GM23338 (cell line): ENCODE results near the gene ANKFN1. TPM values are rescaled to one million over a fixed set of nuclear protein-coding genes. Genes with fewer than 3 reads are reported as not detected.

Experiments
- ATAC-seq: fragments of 200-7000 bp; cut with Tn5 transposase; 3 replicates; pipeline ENCODE4 v1.9.1; 2020
- DNase-seq: peaks from one replicate; pipeline ENCODE4 v3.0.0-alpha.2; 2015; ENCODE audit warnings: low spot score
- H2AFZ ChIP-seq: fragments of 200-600 bp; sonication (generic); 2 replicates; pipeline ENCODE4 v1.8.0; 2016; ENCODE audit warnings: antibody characterized with exemption, mild to moderate bottlenecking, moderate library complexity
- H3F3A ChIP-seq: fragments of 200-600 bp; sonication (generic); replicated peaks from 2 replicates; pipeline ENCODE4 v1.8.0; 2017; ENCODE audit warnings: antibody characterized with exemption, mixed run types, low read depth
- H3K27ac ChIP-seq: fragments of 200-600 bp; sonication (generic); 2 replicates; pipeline ENCODE4 v1.6.1; 2016; ENCODE audit warnings: low read depth
- H3K27me3 ChIP-seq: fragments of 200-600 bp; sonication (generic); 2 replicates; pipeline ENCODE4 v1.8.0; 2016; ENCODE audit warnings: mild to moderate bottlenecking, mixed run types, moderate library complexity; ENCODE audit not compliant: insufficient read depth
- H3K36me3 ChIP-seq: fragments of 200-600 bp; sonication (generic); 2 replicates; pipeline ENCODE4 v1.8.0; 2016; ENCODE audit warnings: mild to moderate bottlenecking; ENCODE audit not compliant: insufficient read depth
- H3K4me1 ChIP-seq: fragments of 200-600 bp; sonication (generic); 2 replicates; pipeline ENCODE4 v1.8.0; 2016; ENCODE audit warnings: mild to moderate bottlenecking, moderate library complexity; ENCODE audit not compliant: insufficient read depth
- H3K4me2 ChIP-seq: fragments of 200-600 bp; sonication (generic); 2 replicates; pipeline ENCODE4 v1.7.1; 2017; ENCODE audit warnings: mixed run types
- H3K4me3 ChIP-seq: fragments of 200-600 bp; sonication (generic); 2 replicates; pipeline ENCODE4 v1.6.1; 2016; ENCODE audit warnings: mixed run types
- H3K79me2 ChIP-seq: fragments of 200-600 bp; sonication (generic); replicated peaks from 2 replicates; pipeline ENCODE4 v1.8.0; 2017; ENCODE audit warnings: mild to moderate bottlenecking; ENCODE audit not compliant: insufficient read depth
- H3K9me2 ChIP-seq: fragments of 200-600 bp; sonication (generic); 2 replicates; pipeline ENCODE4 v1.8.0; 2017; ENCODE audit not compliant: insufficient read depth
- H4K20me1 ChIP-seq: fragments of 200-600 bp; sonication (generic); replicated peaks from 2 replicates; pipeline ENCODE4 v1.8.0; 2017; ENCODE audit warnings: mild to moderate bottlenecking; ENCODE audit not compliant: insufficient read depth
- H3K27ac Mint-ChIP-seq: 2 replicates; pipeline ENCODE4 v1.8.0; 2020; ENCODE audit warnings: inconsistent platforms, mild to moderate bottlenecking, moderate library complexity, mixed read lengths
- H3K27me3 Mint-ChIP-seq: 3 replicates; pipeline ENCODE4 v1.8.0; 2022; ENCODE audit warnings: low read depth, mild to moderate bottlenecking, moderate library complexity, mixed read lengths, inconsistent platforms; ENCODE audit not compliant: insufficient read depth, poor library complexity
- H3K36me3 Mint-ChIP-seq: 3 replicates; pipeline ENCODE4 v1.8.0; 2021; ENCODE audit warnings: low read depth, mild to moderate bottlenecking, inconsistent platforms, moderate library complexity, mixed read lengths
- H3K4me1 Mint-ChIP-seq: 3 replicates; pipeline ENCODE4 v1.8.0; 2020; ENCODE audit warnings: mild to moderate bottlenecking, inconsistent platforms, mixed read lengths
- H3K4me3 Mint-ChIP-seq: 3 replicates; pipeline ENCODE4 v1.8.0; 2021; ENCODE audit warnings: moderate library complexity, mild to moderate bottlenecking, inconsistent platforms, mixed read lengths
- H3K9me3 Mint-ChIP-seq: 3 replicates; pipeline ENCODE4 v1.8.0; 2020; ENCODE audit warnings: moderate library complexity, mild to moderate bottlenecking, inconsistent platforms, mixed read lengths
- CREB1 ChIP-seq: fragments of 250-450 bp; sonication (Bioruptor Pico); IDR thresholded peaks from 2 replicates; pipeline ENCODE4 v1.5.0; 2020; ENCODE audit warnings: low read depth, mild to moderate bottlenecking, moderate library complexity
- CTCF ChIP-seq, 2 experiments: fragments of 200-600 bp in 1 of 2; sonication (generic) in 1 of 2; conservative IDR thresholded peaks; 2 replicates each; pipeline versions ENCODE4 v1.5.1 to v1.6.1; 2016 to 2017; ENCODE audit warnings: antibody characterized with exemption in 2 of 2, low read depth in 2 of 2, mild to moderate bottlenecking in 2 of 2, moderate library complexity in 1 of 2
- ETS1 ChIP-seq: IDR thresholded peaks from 2 replicates; pipeline ENCODE4 v1.6.1; 2016; ENCODE audit warnings: antibody characterized with exemption
- EZH2 ChIP-seq: fragments of 200-600 bp; sonication (generic); IDR thresholded peaks from one replicate; pipeline ENCODE4 v1.8.0; 2017; ENCODE audit warnings: antibody characterized with exemption, mild to moderate bottlenecking, low read depth; ENCODE audit not compliant: unreplicated experiment
- EZH2phosphoT487 ChIP-seq: fragments of 200-600 bp; sonication (generic); IDR thresholded peaks from one replicate; pipeline ENCODE4 v1.8.1; 2018; ENCODE audit warnings: antibody characterized with exemption; ENCODE audit not compliant: unreplicated experiment
- JUNB ChIP-seq: IDR thresholded peaks from one replicate; pipeline ENCODE4 v1.6.1; 2016; ENCODE audit warnings: antibody characterized with exemption; ENCODE audit not compliant: unreplicated experiment
- NANOG ChIP-seq: IDR thresholded peaks from 2 replicates; pipeline ENCODE4 v1.6.1; 2016; ENCODE audit warnings: antibody characterized with exemption, borderline replicate concordance
- POLR2AphosphoS5 ChIP-seq: IDR thresholded peaks from 2 replicates; pipeline ENCODE4 v1.6.1; 2016; ENCODE audit warnings: antibody characterized with exemption, low read depth
- ZNF114 ChIP-seq: fragments of 250-450 bp; sonication (Bioruptor Pico); IDR thresholded peaks from 2 replicates; pipeline ENCODE4 v1.5.0; 2020; ENCODE audit warnings: mild to moderate bottlenecking, moderate library complexity
- ZNF331 ChIP-seq: fragments of 250-450 bp; sonication (Bioruptor Pico); IDR thresholded peaks from 2 replicates; pipeline ENCODE4 v1.5.0; 2020; ENCODE audit warnings: low read depth, mild to moderate bottlenecking, moderate library complexity
- polyA plus RNA-seq: library from polyadenylated mRNA; unstranded; fragments of >200 nt; fragmentation: Nextera tagmentation; extraction: Ambion mirVana; gene quantifications from 2 replicates; pipeline ENCODE4 v1.2.1, GENCODE V29; 2016
- total RNA-seq: library from RNA; depleted of rRNA; stranded (reverse); fragments of >200 nt; shearing (Covaris generic); gene quantifications from 2 replicates; pipeline ENCODE4 v1.2.3, GENCODE V29; 2014
- TF ChIP-seq, protein P1 (sequence below): fragments of 250-450 bp; sonication (Bioruptor Pico); IDR thresholded peaks from 2 replicates; pipeline ENCODE4 v1.5.0; 2020; ENCODE audit warnings: mild to moderate bottlenecking, moderate library complexity

ANKFN1 gene
- total and polyA plus RNA-seq, 2 experiments from 2014 or later: not detected

DNA sequence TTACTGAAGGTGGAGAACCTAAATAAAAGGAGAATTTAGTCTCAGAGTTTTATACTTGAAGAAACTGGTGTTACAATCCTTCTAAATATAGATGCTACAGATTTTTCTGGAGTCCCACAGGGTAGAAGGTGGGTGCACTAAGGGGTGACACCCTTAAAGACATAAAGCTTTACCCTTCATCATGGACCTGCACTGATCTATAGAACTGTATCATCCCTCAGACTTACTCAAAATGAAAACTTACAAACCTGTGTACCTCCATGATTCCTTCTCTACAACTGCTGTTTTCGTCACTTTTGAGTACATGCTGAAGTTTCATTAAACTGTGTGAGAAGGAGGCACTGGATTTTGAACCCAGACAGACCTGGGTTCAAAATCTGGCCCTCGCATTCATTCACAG is 270.7 kb downstream of the ANKFN1 start (continued):
- no peak for TF ChIP-seq ZNF331
- TF ChIP-seq, protein P1, sequence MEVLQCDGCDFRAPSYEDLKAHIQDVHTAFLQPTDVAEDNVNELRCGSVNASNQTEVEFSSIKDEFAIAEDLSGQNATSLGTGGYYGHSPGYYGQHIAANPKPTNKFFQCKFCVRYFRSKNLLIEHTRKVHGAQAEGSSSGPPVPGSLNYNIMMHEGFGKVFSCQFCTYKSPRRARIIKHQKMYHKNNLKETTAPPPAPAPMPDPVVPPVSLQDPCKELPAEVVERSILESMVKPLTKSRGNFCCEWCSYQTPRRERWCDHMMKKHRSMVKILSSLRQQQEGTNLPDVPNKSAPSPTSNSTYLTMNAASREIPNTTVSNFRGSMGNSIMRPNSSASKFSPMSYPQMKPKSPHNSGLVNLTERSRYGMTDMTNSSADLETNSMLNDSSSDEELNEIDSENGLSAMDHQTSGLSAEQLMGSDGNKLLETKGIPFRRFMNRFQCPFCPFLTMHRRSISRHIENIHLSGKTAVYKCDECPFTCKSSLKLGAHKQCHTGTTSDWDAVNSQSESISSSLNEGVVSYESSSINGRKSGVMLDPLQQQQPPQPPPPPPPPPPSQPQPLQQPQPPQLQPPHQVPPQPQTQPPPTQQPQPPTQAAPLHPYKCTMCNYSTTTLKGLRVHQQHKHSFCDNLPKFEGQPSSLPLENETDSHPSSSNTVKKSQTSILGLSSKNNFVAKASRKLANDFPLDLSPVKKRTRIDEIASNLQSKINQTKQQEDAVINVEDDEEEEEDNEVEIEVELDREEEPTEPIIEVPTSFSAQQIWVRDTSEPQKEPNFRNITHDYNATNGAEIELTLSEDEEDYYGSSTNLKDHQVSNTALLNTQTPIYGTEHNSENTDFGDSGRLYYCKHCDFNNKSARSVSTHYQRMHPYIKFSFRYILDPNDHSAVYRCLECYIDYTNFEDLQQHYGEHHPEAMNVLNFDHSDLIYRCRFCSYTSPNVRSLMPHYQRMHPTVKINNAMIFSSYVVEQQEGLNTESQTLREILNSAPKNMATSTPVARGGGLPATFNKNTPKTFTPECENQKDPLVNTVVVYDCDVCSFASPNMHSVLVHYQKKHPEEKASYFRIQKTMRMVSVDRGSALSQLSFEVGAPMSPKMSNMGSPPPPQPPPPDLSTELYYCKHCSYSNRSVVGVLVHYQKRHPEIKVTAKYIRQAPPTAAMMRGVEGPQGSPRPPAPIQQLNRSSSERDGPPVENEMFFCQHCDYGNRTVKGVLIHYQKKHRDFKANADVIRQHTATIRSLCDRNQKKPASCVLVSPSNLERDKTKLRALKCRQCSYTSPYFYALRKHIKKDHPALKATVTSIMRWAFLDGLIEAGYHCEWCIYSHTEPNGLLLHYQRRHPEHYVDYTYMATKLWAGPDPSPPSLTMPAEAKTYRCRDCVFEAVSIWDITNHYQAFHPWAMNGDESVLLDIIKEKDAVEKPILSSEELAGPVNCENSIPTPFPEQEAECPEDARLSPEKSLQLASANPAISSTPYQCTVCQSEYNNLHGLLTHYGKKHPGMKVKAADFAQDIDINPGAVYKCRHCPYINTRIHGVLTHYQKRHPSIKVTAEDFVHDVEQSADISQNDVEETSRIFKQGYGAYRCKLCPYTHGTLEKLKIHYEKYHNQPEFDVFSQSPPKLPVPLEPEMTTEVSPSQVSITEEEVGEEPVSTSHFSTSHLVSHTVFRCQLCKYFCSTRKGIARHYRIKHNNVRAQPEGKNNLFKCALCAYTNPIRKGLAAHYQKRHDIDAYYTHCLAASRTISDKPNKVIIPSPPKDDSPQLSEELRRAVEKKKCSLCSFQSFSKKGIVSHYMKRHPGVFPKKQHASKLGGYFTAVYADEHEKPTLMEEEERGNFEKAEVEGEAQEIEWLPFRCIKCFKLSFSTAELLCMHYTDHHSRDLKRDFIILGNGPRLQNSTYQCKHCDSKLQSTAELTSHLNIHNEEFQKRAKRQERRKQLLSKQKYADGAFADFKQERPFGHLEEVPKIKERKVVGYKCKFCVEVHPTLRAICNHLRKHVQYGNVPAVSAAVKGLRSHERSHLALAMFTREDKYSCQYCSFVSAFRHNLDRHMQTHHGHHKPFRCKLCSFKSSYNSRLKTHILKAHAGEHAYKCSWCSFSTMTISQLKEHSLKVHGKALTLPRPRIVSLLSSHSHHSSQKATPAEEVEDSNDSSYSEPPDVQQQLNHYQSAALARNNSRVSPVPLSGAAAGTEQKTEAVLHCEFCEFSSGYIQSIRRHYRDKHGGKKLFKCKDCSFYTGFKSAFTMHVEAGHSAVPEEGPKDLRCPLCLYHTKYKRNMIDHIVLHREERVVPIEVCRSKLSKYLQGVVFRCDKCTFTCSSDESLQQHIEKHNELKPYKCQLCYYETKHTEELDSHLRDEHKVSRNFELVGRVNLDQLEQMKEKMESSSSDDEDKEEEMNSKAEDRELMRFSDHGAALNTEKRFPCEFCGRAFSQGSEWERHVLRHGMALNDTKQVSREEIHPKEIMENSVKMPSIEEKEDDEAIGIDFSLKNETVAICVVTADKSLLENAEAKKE (CRISPR knock-in tag): no peak
- TF ChIP-seq ZNF114 (CRISPR knock-in tag): no peak
- no peak for TF ChIP-seq EZH2
- TF ChIP-seq NANOG: no peak

DNA sequence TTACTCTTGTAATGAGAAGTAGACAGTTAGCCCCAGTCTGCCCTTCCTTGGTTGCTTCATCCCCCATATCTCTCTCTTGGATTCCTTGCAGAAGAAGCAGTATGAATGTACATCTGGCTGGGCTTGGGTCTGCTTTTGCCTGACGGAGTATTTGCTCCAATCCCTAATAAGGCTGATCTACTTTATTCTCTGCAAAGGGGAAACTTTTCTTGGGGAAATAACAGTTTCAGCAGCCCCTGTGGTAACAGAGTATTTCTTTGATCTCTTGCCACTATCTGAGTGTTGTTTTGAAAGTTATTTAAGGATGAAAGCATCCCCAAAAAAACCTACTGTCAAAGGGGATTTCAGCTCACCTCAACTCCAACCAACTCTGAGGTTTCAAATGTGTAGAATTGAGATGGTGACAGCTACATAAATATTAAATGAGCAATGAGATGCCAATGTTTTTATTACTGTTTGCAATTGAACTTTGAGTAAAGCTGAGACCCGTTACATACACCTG is 271.3 kb downstream of the ANKFN1 start:
- DNase-seq (no peak), ATAC-seq (no peak)
- H3F3A ChIP-seq: no peaks in the 10 kb centered on the region
- Mint-ChIP-seq H3K9me3 (no peaks in the 10 kb centered on the region), H3K4me3 (no peak overlapping the region), H3K4me1 (no peaks in the 10 kb centered on the region; the same call in 2 of the 3 replicates), H3K36me3 (no peaks in the 10 kb centered on the region), H3K27me3 (no peaks in the 10 kb centered on the region), H3K27ac (no peak overlapping the region)
- H3K27ac ChIP-seq: no peak overlapping the region
- H3K4me3 ChIP-seq: no peak overlapping the region
- H3K36me3 ChIP-seq: no peaks in the 10 kb centered on the region
- no peaks in the 10 kb centered on the region for H3K9me2 ChIP-seq
- H3K79me2 ChIP-seq: no peaks in the 10 kb centered on the region
- no peak overlapping the region for H2AFZ ChIP-seq
- no peaks in the 10 kb centered on the region for H3K4me1 ChIP-seq
- no peaks in the 10 kb centered on the region for H4K20me1 ChIP-seq
- no peaks in the 10 kb centered on the region for H3K27me3 ChIP-seq
- no peak overlapping the region for H3K4me2 ChIP-seq
- TF ChIP-seq ZNF114 (CRISPR knock-in tag): no peak
- TF ChIP-seq CTCF (conservative IDR thresholded peaks at IDR 0.05; ENCODE audit: low read depth in 2 of 2): no peak
- no peak for TF ChIP-seq JUNB
- no peak for TF ChIP-seq NANOG
- TF ChIP-seq POLR2AphosphoS5: no peak
- no peak for TF ChIP-seq CREB1 (CRISPR knock-in tag)
- no peak for TF ChIP-seq ETS1
- TF ChIP-seq EZH2phosphoT487: no peak
